Measurements from ENCODE around the gene RFX1.
"Not testable (repeated sequence)": the region's sequence is repeated elsewhere in the genome, so short reads cannot be mapped to it uniquely, and the experiment has no call there.

GRCh38 chr19:13973479-13973878 is 32.6 kb downstream of the RFX1 start:
- TF ChIP-seq CTCF (IDR thresholded peaks at IDR 0.05 in 4 of 5, conservative IDR thresholded peaks at IDR 0.05 in 1 of 5); POLR2A (IDR thresholded peaks at IDR 0.05): not testable (repeated sequence)

Data from gastrocnemius medialis (tissue), 4 donors.